Hepatocyte (in vitro differentiated cells): ENCODE measurements around the gene ZBTB4.

Source experiments
- EZH2phosphoT487 ChIP-seq: fragments of 200-600 bp; sonication (generic); IDR thresholded peaks from one replicate; pipeline ENCODE4 v1.6.1; 2018; ENCODE audit warnings: antibody characterized with exemption, mild to moderate bottlenecking, low read depth, moderate library complexity; ENCODE audit not compliant: unreplicated experiment, severe bottlenecking
- TF ChIP-seq, protein P1 (sequence below): fragments of 200-600 bp; sonication (generic); IDR thresholded peaks from 2 replicates; pipeline ENCODE4 v1.5.1; 2016; ENCODE audit warnings: antibody characterized with exemption, mild to moderate bottlenecking; ENCODE audit not compliant: poor library complexity

GRCh38 chr17:7491583-7491982 is 12.2 kb upstream of the ZBTB4 start:
- TF ChIP-seq, protein P1, sequence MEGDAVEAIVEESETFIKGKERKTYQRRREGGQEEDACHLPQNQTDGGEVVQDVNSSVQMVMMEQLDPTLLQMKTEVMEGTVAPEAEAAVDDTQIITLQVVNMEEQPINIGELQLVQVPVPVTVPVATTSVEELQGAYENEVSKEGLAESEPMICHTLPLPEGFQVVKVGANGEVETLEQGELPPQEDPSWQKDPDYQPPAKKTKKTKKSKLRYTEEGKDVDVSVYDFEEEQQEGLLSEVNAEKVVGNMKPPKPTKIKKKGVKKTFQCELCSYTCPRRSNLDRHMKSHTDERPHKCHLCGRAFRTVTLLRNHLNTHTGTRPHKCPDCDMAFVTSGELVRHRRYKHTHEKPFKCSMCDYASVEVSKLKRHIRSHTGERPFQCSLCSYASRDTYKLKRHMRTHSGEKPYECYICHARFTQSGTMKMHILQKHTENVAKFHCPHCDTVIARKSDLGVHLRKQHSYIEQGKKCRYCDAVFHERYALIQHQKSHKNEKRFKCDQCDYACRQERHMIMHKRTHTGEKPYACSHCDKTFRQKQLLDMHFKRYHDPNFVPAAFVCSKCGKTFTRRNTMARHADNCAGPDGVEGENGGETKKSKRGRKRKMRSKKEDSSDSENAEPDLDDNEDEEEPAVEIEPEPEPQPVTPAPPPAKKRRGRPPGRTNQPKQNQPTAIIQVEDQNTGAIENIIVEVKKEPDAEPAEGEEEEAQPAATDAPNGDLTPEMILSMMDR: no peak
- no peak for TF ChIP-seq EZH2phosphoT487
